GM21360 (cell line): Measurements from ENCODE around the gene INPP5A.
"Not testable (repeated sequence)": the region's sequence is repeated elsewhere in the genome, so short reads cannot be mapped to it uniquely, and the experiment has no call there.

ENCODE experiments used
- ATAC-seq: cut with Tn5 transposase; IDR thresholded peaks from one replicate; pipeline ENCODE4 v1.9.1; 2021; ENCODE audit warnings: mild to moderate bottlenecking, moderate library complexity; ENCODE audit not compliant: unreplicated experiment

INPP5A gene

GRCh38 chr10:132770061-132771021 is 232.8 kb downstream of the INPP5A start:
- ATAC-seq = no peak

GRCh38 chr10:132772816-132773215 is 235.2 kb downstream of the INPP5A start:
- not testable (repeated sequence) for ATAC-seq

- no peak for ATAC-seq
Observed at GRCh38 chr10:132774181-132774901, 236.8 kb downstream of the INPP5A start.

- no peak for ATAC-seq
Observed at GRCh38 chr10:132774902-132775863, 237.6 kb downstream of the INPP5A start.

- no peak for ATAC-seq
Observed at GRCh38 chr10:132776186-132776585, 238.6 kb downstream of the INPP5A start.

GRCh38 chr10:132776821-132777220 is 239.2 kb downstream of the INPP5A start:
- no peak for ATAC-seq

GRCh38 chr10:132777441-132777840 is 239.9 kb downstream of the INPP5A start:
- ATAC-seq = no peak

- ATAC-seq = no peak
Observed at GRCh38 chr10:132779549-132780294, 242.1 kb downstream of the INPP5A start.

GRCh38 chr10:132780356-132780755 is 242.8 kb downstream of the INPP5A start:
- no peak for ATAC-seq

GRCh38 chr10:132781556-132781955 is 244.0 kb downstream of the INPP5A start:
- ATAC-seq = no peak

GRCh38 chr10:132783165-132783939 is 245.8 kb downstream of the INPP5A start:
- no peak for ATAC-seq

- no peak for ATAC-seq
Observed at GRCh38 chr10:132783940-132784865, 246.6 kb downstream of the INPP5A start.

- ATAC-seq = no peak
Observed at GRCh38 chr10:132784866-132785722, 247.5 kb downstream of the INPP5A start.

GRCh38 chr10:132785723-132786475 is 248.3 kb downstream of the INPP5A start, which contains the start of gene NKX6-2:
Gene NKX6-2, minus strand, starts transcription at chr10:132786147. Its CDS starts 199 bp downstream, at chr10:132785948.
- ATAC-seq = no peak

GRCh38 chr10:132786476-132786883 is 248.9 kb downstream of the INPP5A start:
- ATAC-seq = no peak

- ATAC-seq = no peak
Observed at GRCh38 chr10:132786884-132787494, 249.4 kb downstream of the INPP5A start.
